Mesenteric fat pad (tissue), 1 donor: ENCODE results near the gene OMA1. TPM values are rescaled to one million over a fixed set of nuclear protein-coding genes. Genes with fewer than 3 reads are reported as not detected.
"Not testable (repeated sequence)": the region's sequence is repeated elsewhere in the genome, so short reads cannot be mapped to it uniquely, and the experiment has no call there.

ENCODE experiments used
- DNase-seq: peaks from one replicate; pipeline ENCODE4 v3.0.0-alpha.2; 2020; ENCODE audit warnings: low spot score
- total RNA-seq: library from RNA; stranded (reverse); fragmentation: NEBNext Ultra II Directional; extraction: Animal tissue kit (Norgen Biotek cat#: 25700); gene quantifications from one replicate; pipeline ENCODE4 v1.2.1, GENCODE V29; 2021
- donor health status: DM: yes; HTN: yes; CAD: no.

OMA1 gene
- total RNA-seq, 1 donor from 2014 or later: 13.5 TPM

DNA sequence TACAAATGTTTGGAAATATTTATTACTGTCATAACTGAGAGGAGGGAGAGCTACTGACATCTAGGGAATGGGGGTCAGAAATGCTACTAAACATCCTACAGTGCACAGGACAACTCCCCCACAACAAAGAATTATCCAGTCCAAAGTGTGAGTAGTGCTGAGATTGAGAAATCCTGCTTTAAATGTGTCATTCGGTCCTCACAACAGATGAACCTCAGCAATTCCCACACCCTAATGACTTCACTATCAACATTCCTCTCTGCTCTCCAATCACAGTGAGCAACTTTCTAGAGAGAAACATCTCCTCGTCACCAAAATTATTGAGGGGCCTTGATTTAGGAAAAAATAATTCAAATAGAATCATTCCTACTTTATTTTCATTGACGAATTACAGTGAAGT is 18.0 kb downstream of the OMA1 start:
- DNase-seq: no peak

DNA sequence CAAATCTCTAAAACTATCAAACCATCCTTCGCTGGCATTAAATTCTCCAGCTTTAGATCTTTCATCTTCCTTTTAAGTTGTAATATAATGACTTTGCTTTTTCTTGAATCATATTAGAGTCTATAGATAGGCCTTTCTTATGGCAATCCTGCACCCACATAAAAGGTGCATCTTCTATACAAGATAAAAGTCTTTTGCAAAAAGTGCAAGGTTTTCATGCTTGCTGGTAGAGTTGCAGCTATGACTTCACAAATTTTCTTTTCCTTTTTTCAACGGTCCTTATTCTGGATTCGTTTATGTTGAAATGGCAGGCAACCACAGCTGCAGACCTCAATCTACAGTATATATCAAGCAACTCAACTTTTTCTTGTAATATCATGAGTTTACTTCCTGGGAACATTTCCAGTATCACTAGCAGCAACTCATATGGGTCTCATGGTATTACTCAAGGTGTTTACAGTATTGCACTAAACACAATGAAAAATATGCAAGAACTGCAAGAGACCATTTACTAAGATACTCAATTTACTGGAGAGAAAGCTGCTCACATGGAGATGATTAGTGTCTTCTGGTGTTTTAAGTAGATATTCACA is 22.1 kb downstream of the OMA1 start:
- no peak for DNase-seq

DNA sequence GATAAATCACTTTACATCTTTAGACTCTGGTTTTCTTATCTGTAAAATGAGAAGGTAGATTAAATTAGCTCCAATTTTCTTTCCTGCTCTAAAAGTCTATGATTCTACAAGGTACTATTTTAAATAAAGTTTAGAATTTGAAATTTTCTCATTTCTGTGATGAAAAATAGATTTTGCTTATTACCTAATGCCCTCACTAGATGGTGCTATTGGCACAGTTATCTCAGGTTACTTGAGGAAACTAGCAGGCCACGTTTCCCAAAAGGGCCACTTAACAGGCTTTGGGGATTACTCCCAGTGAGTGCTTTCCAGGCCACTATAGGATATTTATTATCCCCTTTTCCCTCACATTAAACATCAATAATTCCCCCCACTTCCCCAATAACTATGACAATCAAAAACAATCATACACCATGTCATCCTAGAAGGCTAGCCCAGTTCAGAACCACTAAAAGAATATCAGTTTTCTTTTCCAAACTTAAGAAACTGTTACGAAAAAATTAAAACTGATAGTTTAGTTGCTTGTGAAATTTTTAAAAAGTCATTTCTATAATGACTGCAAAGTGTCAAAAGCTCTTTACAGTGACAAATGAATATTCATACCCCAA is 30.6 kb downstream of the OMA1 start:
- no peak for DNase-seq

GRCh38 chr1:58513956-58514355 is 32.6 kb downstream of the OMA1 start:
- no peak for DNase-seq

DNA sequence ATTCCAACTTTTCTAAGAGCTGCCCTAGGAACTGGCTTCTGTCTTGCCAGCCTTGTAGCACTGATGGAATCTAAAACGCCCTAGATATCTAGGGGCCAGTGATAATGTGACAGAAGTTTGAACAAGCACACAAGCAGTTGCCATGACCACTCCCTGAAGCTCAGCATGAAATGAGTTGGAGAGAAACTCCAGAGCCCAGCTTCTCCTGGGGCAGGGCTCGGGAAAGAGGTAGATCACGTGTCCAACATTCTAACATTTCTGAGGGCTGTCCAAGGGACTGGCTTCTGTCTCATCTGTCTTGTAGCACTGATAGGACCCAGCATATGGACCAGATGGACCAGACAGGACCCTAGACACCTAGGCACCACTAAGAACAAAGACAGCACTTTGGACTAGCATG is 37.9 kb downstream of the OMA1 start:
- no peak for DNase-seq

DNA sequence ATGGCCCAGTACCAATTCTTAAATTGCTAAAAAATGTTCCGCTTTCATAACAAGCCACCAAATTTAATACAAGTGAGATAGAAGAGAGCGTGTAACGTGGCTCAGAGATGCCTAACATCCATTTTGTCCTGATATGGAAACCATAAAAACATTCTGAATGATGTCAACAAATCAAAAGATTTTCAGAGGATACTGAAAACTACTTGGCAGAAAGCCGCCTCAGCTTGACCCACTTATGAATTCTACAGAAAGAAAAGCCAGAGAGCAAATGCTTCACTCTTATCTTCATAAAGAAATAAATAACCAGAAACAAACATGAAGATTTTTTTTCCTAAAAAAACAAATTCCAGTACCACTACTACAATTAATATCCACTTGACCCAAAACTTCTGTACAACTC is 41.2 kb downstream of the OMA1 start:
- no peak for DNase-seq

DNA sequence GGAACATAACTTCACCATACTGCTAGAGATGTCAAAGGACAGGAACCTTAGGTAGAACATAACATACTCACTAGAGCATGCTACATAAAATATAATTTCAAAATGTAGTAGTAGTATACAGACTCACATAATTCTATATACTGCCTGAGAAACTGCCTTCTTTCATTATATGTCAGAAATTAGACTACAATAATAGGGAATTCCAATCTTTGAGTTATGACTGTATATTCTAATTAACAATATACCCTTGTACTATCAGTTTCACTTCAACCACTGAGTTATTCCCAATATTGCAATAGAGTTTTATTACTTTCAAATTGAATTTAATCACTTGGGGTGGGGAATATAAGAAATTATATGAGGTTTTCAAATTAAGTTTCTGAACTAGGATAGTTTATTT is 44.0 kb downstream of the OMA1 start:
- DNase-seq: no peak

DNA sequence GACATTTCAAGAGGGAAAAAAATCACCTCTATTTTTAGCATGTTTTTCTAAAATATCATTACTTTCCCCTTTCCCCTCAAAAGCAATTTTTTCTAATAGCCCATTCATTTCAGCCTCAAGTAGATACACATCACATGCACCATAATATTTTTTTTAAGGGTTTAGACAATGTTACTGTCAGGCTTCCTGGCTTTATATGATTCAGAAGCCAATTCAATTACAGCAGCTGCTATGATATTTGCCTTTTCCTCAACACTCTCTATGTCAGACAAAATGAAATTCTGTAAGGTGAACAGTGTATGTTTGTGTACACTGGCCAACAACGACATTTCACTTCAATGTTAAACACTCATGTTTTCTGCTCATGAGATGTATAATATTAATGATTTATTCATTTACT is 46.5 kb downstream of the OMA1 start:
- DNase-seq: no peak

- DNase-seq: no peak
Measured at GRCh38 chr1:58497499-58497898, 49.0 kb downstream of the OMA1 start.

GRCh38 chr1:58496042-58496441 is 50.5 kb downstream of the OMA1 start:
- no peak for DNase-seq

DNA sequence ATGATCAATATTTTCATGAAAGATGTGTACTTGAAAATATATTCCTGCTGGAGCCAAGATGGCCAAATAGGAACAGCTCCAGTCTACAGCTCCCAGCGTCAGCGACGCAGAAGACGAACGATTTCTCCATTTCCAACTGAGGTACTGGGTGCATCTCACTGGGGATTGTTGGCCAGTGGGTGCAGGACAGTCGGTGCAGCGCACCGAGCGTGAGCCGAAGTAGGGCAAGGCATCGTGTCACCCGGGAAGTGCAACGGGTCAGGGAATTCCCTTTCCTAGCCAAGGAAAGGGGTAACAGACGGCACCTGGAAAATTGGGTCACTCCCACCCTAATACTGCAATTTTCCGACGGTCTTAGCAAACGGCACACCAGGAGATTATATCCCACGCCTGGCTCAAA is 57.6 kb downstream of the OMA1 start:
- DNase-seq: not testable (repeated sequence)

GRCh38 chr1:58487002-58487401 is 59.5 kb downstream of the OMA1 start:
- DNase-seq: no peak

DNA sequence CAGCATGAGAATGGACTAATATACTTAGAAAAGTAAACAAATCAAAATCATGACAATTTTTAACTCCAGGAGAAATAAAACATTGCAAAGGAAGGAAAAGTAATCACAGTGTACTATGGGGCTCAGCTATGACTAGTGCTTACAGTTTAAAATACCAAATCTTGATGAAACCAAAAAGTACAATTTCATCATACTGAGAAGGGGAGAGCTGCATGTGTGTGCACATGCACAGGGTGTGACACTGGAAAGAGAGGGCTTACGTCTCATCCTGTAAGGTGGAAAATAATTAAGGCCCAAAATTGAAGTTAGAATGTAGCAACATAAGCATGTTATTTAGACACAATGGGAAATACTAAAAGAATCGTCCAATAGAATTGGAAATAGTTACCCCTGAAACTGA is 64.6 kb downstream of the OMA1 start:
- no peak for DNase-seq

GRCh38 chr1:58480191-58480590 is 66.3 kb downstream of the OMA1 start:
- DNase-seq: no peak

- no peak for DNase-seq
Measured at GRCh38 chr1:58477390-58477789, 69.1 kb downstream of the OMA1 start.

- no peak for DNase-seq
Measured at GRCh38 chr1:58476179-58476578, 70.3 kb downstream of the OMA1 start.

DNA sequence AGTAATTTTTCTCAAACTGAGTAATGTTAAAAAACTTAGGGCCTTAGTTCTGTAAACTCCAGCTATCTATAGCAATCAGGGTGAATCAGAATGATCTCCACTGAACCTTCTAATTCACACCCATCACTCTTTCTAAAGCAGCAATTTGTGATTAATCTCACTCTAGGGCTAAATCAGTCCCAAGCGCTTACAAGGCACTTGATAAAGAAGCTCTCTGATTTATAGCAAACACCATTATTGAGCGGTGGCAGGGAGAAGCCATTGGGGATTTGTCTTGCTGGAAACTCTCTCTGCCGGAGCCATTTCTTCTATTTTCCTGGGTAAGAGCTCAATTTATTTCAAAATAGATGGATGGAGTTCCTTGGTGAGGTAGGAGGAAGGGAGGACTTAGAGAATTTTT is 77.0 kb downstream of the OMA1 start:
- no peak for DNase-seq

DNA sequence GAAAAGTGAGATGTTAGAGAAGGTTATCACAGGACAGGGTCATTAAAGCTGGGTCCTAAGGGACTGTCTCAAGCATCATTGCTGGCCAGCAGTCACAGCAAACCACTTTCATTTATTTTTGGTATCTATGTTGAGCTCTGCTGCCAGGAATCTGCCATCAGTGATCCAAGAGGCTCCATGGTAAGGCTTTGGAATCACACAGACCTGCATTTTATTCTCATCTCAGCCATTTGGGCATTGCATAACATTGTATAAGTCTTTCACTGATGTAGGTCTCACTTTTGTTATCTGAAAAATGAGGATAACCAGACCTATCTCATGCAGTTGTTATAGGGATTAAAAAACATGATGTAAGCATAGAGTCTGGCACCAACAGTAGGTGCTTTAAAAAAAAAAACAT is 77.5 kb downstream of the OMA1 start:
- DNase-seq: no peak

GRCh38 chr1:58468612-58469011 is 77.9 kb downstream of the OMA1 start:
- DNase-seq: no peak

DNA sequence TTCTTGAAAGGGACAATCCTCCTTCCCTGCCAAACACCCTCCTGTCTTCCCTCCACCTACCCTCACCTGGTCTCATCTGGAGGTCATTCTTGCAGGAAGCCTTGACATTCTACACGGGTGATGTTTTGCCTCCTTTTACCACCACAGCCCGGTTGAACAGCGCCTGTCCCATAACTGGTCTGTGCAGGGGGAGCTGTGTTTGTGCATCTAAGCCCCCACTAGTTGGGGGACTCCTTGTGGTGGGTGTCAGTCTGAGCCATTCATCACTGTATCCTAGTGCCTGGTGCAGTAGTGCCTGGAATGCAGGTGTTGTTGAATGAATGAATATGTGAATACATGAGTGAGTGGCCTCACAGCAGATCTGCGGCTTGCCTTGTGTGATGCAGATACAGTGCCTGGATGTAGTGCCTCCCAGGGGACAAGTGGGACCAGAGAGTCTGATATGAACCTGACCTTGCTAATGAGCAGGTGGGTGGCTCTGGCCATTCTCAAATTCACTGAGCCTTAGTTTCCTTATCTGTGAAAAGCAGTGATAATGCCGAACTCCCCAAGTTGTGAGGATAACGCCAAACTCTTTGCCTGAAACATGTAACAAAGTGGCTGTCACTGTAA is 79.8 kb downstream of the OMA1 start:
- no peak for DNase-seq

- DNase-seq: no peak
Measured at GRCh38 chr1:58465825-58466629, 80.5 kb downstream of the OMA1 start.

DNA sequence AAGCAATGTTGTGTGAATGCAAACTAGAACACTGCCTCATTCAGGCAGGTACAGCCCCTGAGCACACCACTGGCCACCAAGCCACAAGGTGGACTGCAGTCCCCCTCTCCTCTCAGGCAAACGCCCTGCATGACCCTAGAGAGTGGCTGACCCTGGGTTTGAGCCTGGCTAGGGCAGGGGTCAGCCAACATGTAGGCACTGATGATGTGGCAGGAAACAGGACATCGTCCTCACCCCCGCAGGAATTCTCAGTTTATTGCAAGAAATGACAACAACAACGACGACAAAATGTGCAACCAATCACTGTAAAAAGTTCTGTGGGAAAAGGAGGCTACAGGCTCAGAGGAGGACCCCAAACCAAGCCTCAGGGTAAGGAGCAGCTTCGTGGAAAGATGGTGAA is 81.3 kb downstream of the OMA1 start:
- no peak for DNase-seq
